H1 (cell line): ENCODE data around the gene HACD1. TPM values are rescaled to one million over a fixed set of nuclear protein-coding genes. Genes with fewer than 3 reads are reported as not detected.

Experiments
- BACH1 ChIP-seq: IDR thresholded peaks from 2 replicates; pipeline ENCODE4 v1.6.1; 2012; ENCODE audit warnings: low read length, improper control_type of control experiment
- EP300 ChIP-seq, 2 experiments: IDR thresholded peaks; 1 replicate in 1 of 2; 2 replicates in 1 of 2; pipeline ENCODE4 v1.6.1; 2011 to 2012; ENCODE audit warnings: low read depth in 2 of 2, low read length in 2 of 2, mild to moderate bottlenecking in 2 of 2, borderline replicate concordance in 1 of 2, inconsistent platforms in 1 of 2, moderate library complexity in 1 of 2
- RBBP5 ChIP-seq: IDR thresholded peaks from 2 replicates; pipeline ENCODE4 v1.7.1; 2012; ENCODE audit warnings: low read depth, mild to moderate bottlenecking, inconsistent platforms, low read length, moderate library complexity, borderline replicate concordance
- polyA plus RNA-seq, 7 experiments: library from polyadenylated mRNA; depleted of rRNA in 3 of 7; stranded (reverse) in 5 of 7; unstranded in 2 of 7; fragments of >200 nt in 5 of 7; fragments of 200-250 nt in 2 of 7; gene quantifications; 1 replicate in 5 of 7; 2 replicates in 1 of 7; 4 replicates in 1 of 7; pipeline versions ENCODE4 v1.2.1 to v1.2.3, GENCODE V29; 2011 to 2013; ENCODE audit warnings: missing spikeins in 2 of 7, mixed read lengths in 2 of 7
- total RNA-seq: library from RNA; stranded (reverse); fragmentation: NEBNext Ultra II Directional; extraction: Animal tissue kit (Norgen Biotek cat#: 25700); gene quantifications from 2 replicates; pipeline ENCODE4 v1.2.1, GENCODE V29; 2021

The HACD1 gene
- total and polyA plus RNA-seq, 2 of the 8 experiments (the other 6 are each of a cell fraction or from before 2014, with no cell fraction given): 18.7 to 30.8 TPM

GRCh38 chr10:17585016-17585415 lies 32.2 kb downstream of the HACD1 start (continued):
- TF ChIP-seq EP300 (IDR thresholded peaks at IDR 0.05; ENCODE audit: borderline replicate concordance in 1 of 2, low read depth in 2 of 2, low read length in 2 of 2) (no peak), RBBP5 (no peak), BACH1 (no peak)
